ENCODE data around the gene SCAPER. TPM values are rescaled to one million over a fixed set of nuclear protein-coding genes. Genes with fewer than 3 reads are reported as not detected.
"Not testable (repeated sequence)": the region's sequence is repeated elsewhere in the genome, so short reads cannot be mapped to it uniquely, and the experiment has no call there.

Gene SCAPER
- total and polyA plus RNA-seq, 2 experiments from 2014 or later: 27.0 to 35.7 TPM

GRCh38 chr15:76905855-76906254 is 715 bp upstream of the SCAPER start:
- peak; percentile 7 to 13 for DNase-seq (ENCODE audit: low read depth in 1 of 2, low spot score in 1 of 2)
- no peaks in the 10 kb centered on the region for H3K36me3 ChIP-seq
- TF ChIP-seq, protein P1, sequence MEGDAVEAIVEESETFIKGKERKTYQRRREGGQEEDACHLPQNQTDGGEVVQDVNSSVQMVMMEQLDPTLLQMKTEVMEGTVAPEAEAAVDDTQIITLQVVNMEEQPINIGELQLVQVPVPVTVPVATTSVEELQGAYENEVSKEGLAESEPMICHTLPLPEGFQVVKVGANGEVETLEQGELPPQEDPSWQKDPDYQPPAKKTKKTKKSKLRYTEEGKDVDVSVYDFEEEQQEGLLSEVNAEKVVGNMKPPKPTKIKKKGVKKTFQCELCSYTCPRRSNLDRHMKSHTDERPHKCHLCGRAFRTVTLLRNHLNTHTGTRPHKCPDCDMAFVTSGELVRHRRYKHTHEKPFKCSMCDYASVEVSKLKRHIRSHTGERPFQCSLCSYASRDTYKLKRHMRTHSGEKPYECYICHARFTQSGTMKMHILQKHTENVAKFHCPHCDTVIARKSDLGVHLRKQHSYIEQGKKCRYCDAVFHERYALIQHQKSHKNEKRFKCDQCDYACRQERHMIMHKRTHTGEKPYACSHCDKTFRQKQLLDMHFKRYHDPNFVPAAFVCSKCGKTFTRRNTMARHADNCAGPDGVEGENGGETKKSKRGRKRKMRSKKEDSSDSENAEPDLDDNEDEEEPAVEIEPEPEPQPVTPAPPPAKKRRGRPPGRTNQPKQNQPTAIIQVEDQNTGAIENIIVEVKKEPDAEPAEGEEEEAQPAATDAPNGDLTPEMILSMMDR (IDR thresholded peaks at IDR 0.05; ENCODE audit: low read depth, low read length): no peak
- no peaks in the 10 kb centered on the region for H3K27me3 ChIP-seq
- H3K27ac ChIP-seq: peak overlapping the region; percentile 91
- no peaks in the 10 kb centered on the region for H3K9me3 ChIP-seq (ENCODE audit: low read depth)
- peaks cover 18% of the 10 kb centered on the region for H3K4me1 ChIP-seq (ENCODE audit: low read depth)
- no peak overlapping the region for H3K4me3 ChIP-seq

DNA sequence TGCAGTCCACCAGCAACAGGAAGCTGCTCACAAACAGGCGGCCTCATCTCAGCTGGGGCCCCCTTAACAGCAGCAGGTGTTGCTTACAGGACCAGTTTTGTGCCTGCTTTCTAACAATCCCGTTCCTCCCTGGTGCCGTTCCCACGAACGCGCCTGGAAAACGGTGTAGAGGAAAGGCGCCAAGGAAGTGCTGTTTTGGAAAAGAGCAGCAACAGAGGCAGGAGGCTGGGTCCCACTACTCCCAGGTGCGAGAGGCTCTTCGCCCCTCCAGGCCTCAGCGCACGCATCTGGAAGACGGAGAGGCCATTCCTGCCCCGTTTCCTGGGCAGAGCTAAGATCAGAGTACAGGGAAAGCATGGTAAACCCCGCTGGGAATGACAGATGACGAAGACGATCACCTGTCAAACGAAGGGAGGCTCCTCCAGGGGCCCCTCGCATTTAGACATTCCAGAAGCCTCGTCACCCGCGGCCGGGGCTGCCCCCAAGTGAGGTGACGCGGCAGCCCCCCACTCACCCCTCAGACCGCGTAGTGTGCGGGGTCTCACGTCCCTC is 603 bp downstream of the SCAPER start:
- Histone ChIP-seq H3K27me3 (no peaks in the 10 kb centered on the region), H3K9me3 (ENCODE audit: low read depth) (no peaks in the 10 kb centered on the region), H3K27ac (peak overlapping the region; percentile 91), H3K36me3 (no peaks in the 10 kb centered on the region), H3K4me1 (ENCODE audit: low read depth) (peaks cover 18% of the 10 kb centered on the region), H3K4me3 (peak overlapping the region; percentile 78)
- TF ChIP-seq, protein P1 (IDR thresholded peaks at IDR 0.05; ENCODE audit: low read depth, low read length): no peak
- DNase-seq (ENCODE audit: low read depth in 1 of 2, low spot score in 1 of 2): peak; percentile 24 to 45

DNA sequence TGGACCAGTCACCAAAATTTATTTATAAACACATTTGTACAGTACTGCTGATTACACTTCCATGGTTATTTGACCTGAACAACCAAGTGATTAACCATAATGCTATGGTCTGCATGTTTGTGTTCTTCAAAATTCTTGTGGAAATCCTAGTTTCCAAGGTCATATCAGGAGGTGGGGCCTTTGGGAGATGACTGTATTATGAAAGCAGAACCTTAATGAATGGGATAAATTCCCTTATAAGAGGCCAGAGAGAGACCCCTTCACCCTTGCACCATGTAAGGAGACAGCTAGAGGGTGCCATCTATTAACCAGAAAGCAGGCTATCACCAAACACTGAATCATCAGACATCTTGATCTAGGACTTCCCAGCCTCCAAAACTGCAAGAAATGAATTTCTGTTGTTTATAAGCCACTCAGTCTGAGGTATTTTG is 1.9 kb downstream of the SCAPER start:
- H3K27ac ChIP-seq: no peak overlapping the region
- no peak overlapping the region for H3K4me3 ChIP-seq
- DNase-seq (ENCODE audit: low read depth in 1 of 2, low spot score in 1 of 2): peak; percentile 4 to 46
- H3K27me3 ChIP-seq: no peaks in the 10 kb centered on the region
- H3K4me1 ChIP-seq (ENCODE audit: low read depth): peaks cover 18% of the 10 kb centered on the region
- no peaks in the 10 kb centered on the region for H3K36me3 ChIP-seq
- TF ChIP-seq, protein P1 (IDR thresholded peaks at IDR 0.05; ENCODE audit: low read depth, low read length): peak; percentile 29
- H3K9me3 ChIP-seq (ENCODE audit: low read depth): no peaks in the 10 kb centered on the region

- H3K27ac ChIP-seq: no peak overlapping the region
- peaks cover 18% of the 10 kb centered on the region for H3K4me1 ChIP-seq (ENCODE audit: low read depth)
- no peaks in the 10 kb centered on the region for H3K9me3 ChIP-seq (ENCODE audit: low read depth)
- DNase-seq (ENCODE audit: low read depth in 1 of 2, low spot score in 1 of 2): no peak
- no peaks in the 10 kb centered on the region for H3K36me3 ChIP-seq
- TF ChIP-seq, protein P1 (IDR thresholded peaks at IDR 0.05; ENCODE audit: low read depth, low read length): no peak
- H3K27me3 ChIP-seq: no peaks in the 10 kb centered on the region
- H3K4me3 ChIP-seq: no peak overlapping the region
These were observed 3.2 kb downstream of the SCAPER start for GRCh38 chr15:76901965-76902364.

GRCh38 chr15:76899931-76900310 is 5.2 kb downstream of the SCAPER start:
- H3K4me1 ChIP-seq (ENCODE audit: low read depth); DNase-seq (ENCODE audit: low read depth in 1 of 2, low spot score in 1 of 2); H3K4me3 ChIP-seq; H3K9me3 ChIP-seq (ENCODE audit: low read depth); H3K36me3 ChIP-seq; H3K27me3 ChIP-seq; H3K27ac ChIP-seq: not testable (repeated sequence)

- not testable (repeated sequence) for H3K4me3 ChIP-seq; DNase-seq (ENCODE audit: low read depth in 1 of 2, low spot score in 1 of 2); H3K4me1 ChIP-seq (ENCODE audit: low read depth); H3K9me3 ChIP-seq (ENCODE audit: low read depth); H3K27me3 ChIP-seq; H3K27ac ChIP-seq; H3K36me3 ChIP-seq
These were observed 5.8 kb downstream of the SCAPER start for GRCh38 chr15:76899176-76899930.
